SU-DHL-6 (cell line): ENCODE measurements around the gene SRGAP2B.
"Not testable (repeated sequence)": the region's sequence is repeated elsewhere in the genome, so short reads cannot be mapped to it uniquely, and the experiment has no call there.

Experiments used
- H2AFZ ChIP-seq: fragments of 200-600 bp; sonication (generic); 2 replicates; pipeline ENCODE4 v1.6.1; 2014; ENCODE audit warnings: low read depth, mild to moderate bottlenecking, moderate library complexity, mixed read lengths, antibody characterized with exemption, low read length; ENCODE audit not compliant: severe bottlenecking
- H3F3A ChIP-seq: fragments of 200-600 bp; shearing (Covaris generic); 2 replicates; pipeline ENCODE4 v1.6.0; 2016; ENCODE audit warnings: antibody characterized with exemption, mild to moderate bottlenecking; ENCODE audit not compliant: insufficient read depth
- H3K27ac ChIP-seq: fragments of 200-600 bp; sonication (generic); 2 replicates; pipeline ENCODE4 v1.5.1; 2016; ENCODE audit warnings: low read depth, mild to moderate bottlenecking, low read length, moderate library complexity, mixed read lengths
- H3K27me3 ChIP-seq: fragments of 200-600 bp; sonication (generic), shearing (Covaris generic); 2 replicates; pipeline ENCODE4 v1.6.0; 2014; ENCODE audit warnings: mild to moderate bottlenecking, low read length
- H3K36me3 ChIP-seq: fragments of 200-600 bp; sonication (generic); 2 replicates; pipeline ENCODE4 v1.6.1; 2014; ENCODE audit warnings: mild to moderate bottlenecking, low read length, mixed read lengths
- H3K4me2 ChIP-seq: fragments of 300-600, 200-600 bp; shearing (Covaris generic), sonication (generic); 2 replicates; pipeline ENCODE4 v1.6.0; 2014; ENCODE audit warnings: low read length, low read depth, mild to moderate bottlenecking; ENCODE audit not compliant: poor library complexity, severe bottlenecking
- H3K4me3 ChIP-seq: fragments of 200-600 bp; sonication (generic); 2 replicates; pipeline ENCODE4 v1.5.1; 2014; ENCODE audit warnings: antibody characterized with exemption, low read length, mild to moderate bottlenecking, mixed read lengths; ENCODE audit not compliant: insufficient read depth, poor library complexity, severe bottlenecking
- H3K79me2 ChIP-seq: fragments of 200-600 bp; sonication (generic); 2 replicates; pipeline ENCODE4 v1.6.1; 2014; ENCODE audit warnings: mild to moderate bottlenecking, low read length, moderate library complexity; ENCODE audit not compliant: insufficient read depth
- H3K9ac ChIP-seq: fragments of 200-600 bp; sonication (generic); 2 replicates; pipeline ENCODE4 v1.7.0; 2014; ENCODE audit warnings: mild to moderate bottlenecking, low read length
- H3K9me2 ChIP-seq: fragments of 200-600 bp; sonication (generic); replicated peaks from 2 replicates; pipeline ENCODE4 v1.6.1; 2014; ENCODE audit warnings: low read length; ENCODE audit not compliant: insufficient read depth
- H3K9me3 ChIP-seq: fragments of 200-600 bp; sonication (generic); 2 replicates; pipeline ENCODE4 v1.6.1; 2014; ENCODE audit warnings: low read length, mixed read lengths; ENCODE audit not compliant: insufficient read depth
- H4K20me1 ChIP-seq: fragments of 200-600 bp; sonication (generic); 2 replicates; pipeline ENCODE4 v1.6.1; 2014; ENCODE audit warnings: low read depth, mild to moderate bottlenecking, antibody characterized with exemption, low read length, moderate library complexity, mixed read lengths

The SRGAP2B gene

DNA sequence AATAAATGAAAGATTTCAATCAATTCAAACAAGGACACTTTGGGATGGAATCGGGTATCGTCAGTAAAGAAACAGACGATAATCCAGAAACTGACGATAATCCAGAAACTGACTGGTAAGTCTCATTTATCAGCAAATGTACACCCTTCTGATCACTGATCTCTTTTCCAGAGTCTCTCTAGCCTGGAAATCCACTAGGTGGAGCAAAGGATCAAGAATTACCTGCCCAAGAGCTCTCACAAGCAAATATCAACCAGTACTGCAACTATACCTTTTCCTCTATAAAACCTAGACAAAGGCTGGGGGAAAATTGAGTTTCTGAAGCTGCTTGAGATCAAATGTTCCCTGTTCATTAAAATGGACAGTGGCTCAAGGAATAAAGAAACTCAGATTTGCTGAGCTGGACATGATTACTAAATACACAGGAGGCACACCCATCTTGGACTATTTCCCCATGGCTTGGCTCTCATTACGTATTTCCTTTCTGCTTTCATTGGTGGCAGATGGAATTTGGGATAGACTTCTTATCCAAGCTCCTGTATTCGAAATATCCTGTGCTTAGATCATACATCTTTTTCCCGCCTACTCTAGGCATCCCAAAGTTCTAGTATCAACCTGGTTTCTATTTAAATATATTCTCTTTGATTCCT is 29.0 kb upstream of the SRGAP2B start:
- not testable (repeated sequence) for H4K20me1 ChIP-seq, H3K4me2 ChIP-seq, H3K9me2 ChIP-seq, H3K9ac ChIP-seq, H3K27ac ChIP-seq, H3K9me3 ChIP-seq, H2AFZ ChIP-seq, H3F3A ChIP-seq, H3K4me3 ChIP-seq, H3K36me3 ChIP-seq, H3K79me2 ChIP-seq, H3K27me3 ChIP-seq

DNA sequence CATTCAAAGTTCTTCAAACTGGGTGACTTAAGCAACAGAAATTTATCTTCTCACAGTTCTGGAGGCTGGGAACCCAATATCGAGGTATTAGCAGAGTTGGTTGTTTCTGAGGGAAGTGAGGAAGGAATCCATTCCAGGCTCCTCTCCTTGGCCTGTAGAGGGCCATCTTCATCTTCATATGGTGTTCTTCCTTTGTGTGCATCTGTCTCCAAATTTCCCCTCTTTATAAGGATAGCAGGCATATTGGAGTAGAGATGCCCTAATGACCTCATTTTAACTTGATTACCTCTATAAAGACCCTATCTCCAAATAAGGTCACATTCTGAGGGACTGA is 27.9 kb upstream of the SRGAP2B start:
- not testable (repeated sequence) for H3K9me3 ChIP-seq, H3K79me2 ChIP-seq, H3K27ac ChIP-seq, H2AFZ ChIP-seq, H3K36me3 ChIP-seq, H3K9me2 ChIP-seq, H3K27me3 ChIP-seq, H3K4me3 ChIP-seq, H3K9ac ChIP-seq, H4K20me1 ChIP-seq, H3F3A ChIP-seq, H3K4me2 ChIP-seq

DNA sequence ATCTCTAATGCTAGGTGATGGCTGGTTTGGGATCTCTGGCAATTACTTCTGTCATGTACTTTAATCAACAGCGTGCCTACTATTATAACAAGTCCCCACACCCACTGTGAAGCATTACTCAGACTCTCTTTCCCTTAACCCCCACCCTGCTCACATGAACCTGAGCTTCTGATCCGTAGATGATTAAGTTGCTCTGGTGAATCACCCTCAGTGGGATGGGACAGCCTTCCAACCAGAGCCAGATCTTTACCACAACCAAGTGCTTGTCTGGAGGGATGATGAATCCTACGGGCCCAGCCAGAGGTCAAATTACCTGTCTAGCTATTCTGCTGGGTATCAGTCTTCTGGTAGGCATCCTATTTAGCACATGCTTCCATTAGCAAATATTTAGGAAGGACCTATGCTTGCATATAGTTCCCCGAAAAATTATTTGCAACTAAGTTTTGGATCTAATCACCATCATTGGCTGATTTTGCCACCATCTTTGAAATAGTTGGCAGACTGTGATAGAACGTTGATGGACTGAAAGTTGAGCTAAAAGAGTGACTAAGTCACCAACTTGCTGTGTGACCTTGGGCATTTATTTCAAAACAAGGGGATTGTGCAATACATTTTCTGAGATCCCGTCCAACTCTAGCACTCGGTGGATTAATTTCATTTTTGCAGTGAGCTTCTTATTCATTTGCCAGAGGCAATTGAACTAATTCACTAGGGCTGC is 27.4 kb upstream of the SRGAP2B start:
- H4K20me1 ChIP-seq, H3K9ac ChIP-seq, H3K4me2 ChIP-seq, H3K4me3 ChIP-seq, H3K9me3 ChIP-seq, H3K27ac ChIP-seq, H3K27me3 ChIP-seq, H3K9me2 ChIP-seq, H2AFZ ChIP-seq, H3K79me2 ChIP-seq, H3K36me3 ChIP-seq, H3F3A ChIP-seq: not testable (repeated sequence)

DNA sequence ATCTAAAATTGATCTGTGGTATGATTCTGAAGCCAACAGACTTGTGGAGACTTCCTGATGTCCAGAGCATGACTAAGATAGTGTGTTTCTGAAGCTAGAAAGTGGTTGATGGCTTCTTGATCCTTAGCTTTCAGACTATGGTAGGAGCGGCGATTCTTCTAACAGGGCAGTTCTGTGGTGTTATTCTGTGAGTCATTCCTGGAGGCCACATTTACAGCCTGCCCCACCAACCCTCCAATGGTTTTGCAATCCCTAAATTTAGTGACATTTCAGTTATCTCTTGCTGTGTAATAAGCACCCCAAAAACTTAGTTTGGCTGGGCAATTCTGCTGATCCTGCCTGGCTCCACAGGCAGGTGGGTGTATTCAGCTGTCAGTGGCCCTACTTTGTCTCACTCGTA is 24.7 kb upstream of the SRGAP2B start:
- H3K9me3 ChIP-seq, H4K20me1 ChIP-seq, H3K36me3 ChIP-seq, H3K27ac ChIP-seq, H3K27me3 ChIP-seq, H3K79me2 ChIP-seq, H3K4me2 ChIP-seq, H3F3A ChIP-seq, H3K9me2 ChIP-seq, H3K4me3 ChIP-seq, H2AFZ ChIP-seq, H3K9ac ChIP-seq: not testable (repeated sequence)

DNA sequence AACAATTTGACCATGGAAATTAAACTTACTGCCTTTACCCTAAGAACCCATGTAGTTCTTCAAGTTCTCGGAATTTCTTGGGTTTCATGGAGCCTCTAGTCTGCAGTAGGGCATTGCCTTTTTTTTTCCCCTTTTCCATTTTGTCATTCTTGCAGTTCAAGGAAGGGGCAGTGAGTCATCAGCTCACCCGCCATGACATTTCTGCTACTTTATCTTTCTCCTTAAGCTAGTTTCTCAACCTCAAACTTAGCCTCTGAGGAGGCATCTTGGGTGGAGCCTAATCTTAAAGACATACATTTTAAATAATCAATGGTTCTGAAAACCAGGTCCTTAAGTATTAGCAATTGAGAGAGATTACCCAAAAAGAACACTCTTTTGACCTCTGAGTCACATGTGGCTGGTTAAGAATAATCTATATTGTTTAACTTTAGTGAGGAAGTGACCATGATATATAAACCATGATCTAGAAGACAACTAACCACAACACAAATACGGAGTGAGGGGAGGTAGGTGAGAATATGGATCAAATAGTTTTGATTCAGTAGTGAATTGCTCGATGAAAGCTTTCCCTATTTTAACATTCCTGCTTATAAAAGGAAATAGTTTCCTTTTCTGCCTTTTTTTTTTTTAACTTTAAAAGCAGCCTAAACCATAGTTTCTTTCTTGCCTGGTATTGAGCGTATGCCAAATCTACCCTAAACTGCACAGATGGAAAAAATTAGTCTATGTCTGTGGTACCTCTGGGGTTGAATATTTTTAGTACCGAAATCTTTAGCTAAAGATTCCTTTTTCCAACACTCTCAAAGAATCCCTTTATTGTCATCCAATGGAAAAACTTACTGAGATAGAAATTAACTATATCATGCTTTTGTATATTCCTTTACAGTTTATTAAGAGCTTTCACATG is 20.7 kb upstream of the SRGAP2B start:
- H3F3A ChIP-seq, H3K27ac ChIP-seq, H3K9me3 ChIP-seq, H3K27me3 ChIP-seq, H3K79me2 ChIP-seq, H4K20me1 ChIP-seq, H3K9me2 ChIP-seq, H3K4me3 ChIP-seq, H2AFZ ChIP-seq, H3K36me3 ChIP-seq, H3K4me2 ChIP-seq, H3K9ac ChIP-seq: not testable (repeated sequence)

DNA sequence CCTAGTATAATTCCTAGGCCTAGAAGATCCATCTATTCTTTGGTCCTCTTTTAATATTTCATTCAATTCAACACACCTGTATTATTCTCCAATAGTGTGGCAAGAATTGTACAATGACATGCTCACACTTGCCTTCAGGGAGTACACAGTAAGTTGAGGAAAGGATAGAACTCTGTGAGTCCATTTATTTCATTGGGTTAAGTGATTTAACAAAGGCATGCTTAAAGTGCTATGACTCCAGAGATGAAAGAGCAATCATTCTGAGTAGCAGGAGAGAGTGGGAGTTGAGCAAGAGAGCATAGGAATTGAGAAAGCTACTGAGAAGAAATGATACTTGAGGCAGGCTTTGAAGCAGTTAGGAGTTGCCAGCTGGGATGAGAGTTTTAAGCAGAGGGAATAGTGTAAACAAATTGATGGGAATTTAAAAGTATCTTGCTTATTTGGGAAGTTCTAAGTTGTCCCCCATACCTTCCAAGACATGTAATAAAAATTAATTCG is 19.5 kb upstream of the SRGAP2B start:
- not testable (repeated sequence) for H3K9me3 ChIP-seq, H3K4me2 ChIP-seq, H2AFZ ChIP-seq, H4K20me1 ChIP-seq, H3F3A ChIP-seq, H3K9me2 ChIP-seq, H3K9ac ChIP-seq, H3K27me3 ChIP-seq, H3K79me2 ChIP-seq, H3K36me3 ChIP-seq, H3K4me3 ChIP-seq, H3K27ac ChIP-seq

DNA sequence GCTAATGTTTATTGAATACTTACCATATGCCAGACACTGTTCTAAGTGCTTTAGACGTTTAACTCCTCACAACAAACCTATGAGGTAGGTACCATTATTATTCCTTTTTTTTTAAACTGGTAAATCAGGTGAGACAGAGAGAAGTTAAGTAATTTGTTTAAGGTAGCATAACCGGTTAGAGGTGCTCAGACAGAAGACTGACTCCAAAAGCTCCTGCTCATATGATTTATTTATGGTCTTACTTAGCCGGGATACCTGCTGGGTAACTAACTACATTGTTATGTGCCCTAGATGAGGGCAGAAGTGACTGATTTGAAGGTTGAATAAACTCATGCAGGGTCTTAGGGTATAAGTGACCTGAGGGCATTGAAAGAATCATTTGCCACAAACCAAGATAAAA is 17.6 kb upstream of the SRGAP2B start:
- not testable (repeated sequence) for H3F3A ChIP-seq, H4K20me1 ChIP-seq, H3K4me3 ChIP-seq, H3K9me3 ChIP-seq, H3K36me3 ChIP-seq, H3K9me2 ChIP-seq, H3K27ac ChIP-seq, H3K79me2 ChIP-seq, H3K4me2 ChIP-seq, H3K9ac ChIP-seq, H3K27me3 ChIP-seq, H2AFZ ChIP-seq

DNA sequence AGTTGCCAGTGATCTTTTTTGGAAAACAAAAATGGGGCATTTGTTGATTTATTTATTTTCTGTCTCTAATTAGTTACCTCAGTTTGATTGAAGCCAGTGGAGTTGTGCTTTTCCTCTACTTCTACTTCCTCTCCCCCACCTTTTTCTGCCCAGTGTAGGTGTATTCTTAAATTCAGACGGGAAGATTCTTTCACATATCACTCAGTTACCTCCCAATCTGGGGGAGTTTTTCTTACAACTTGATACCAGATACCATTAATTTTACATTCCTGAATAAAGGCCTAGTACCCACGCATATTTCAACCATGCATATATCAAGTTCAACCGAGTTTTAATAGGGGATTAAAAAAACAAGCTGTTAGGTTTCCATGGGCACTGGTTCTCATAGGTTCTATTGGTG is 16.5 kb upstream of the SRGAP2B start:
- H3K79me2 ChIP-seq, H3K4me3 ChIP-seq, H3K36me3 ChIP-seq, H3K27ac ChIP-seq, H3K4me2 ChIP-seq, H3F3A ChIP-seq, H4K20me1 ChIP-seq, H3K9ac ChIP-seq, H3K9me3 ChIP-seq, H3K27me3 ChIP-seq, H2AFZ ChIP-seq, H3K9me2 ChIP-seq: not testable (repeated sequence)
